GM12878 (cell line): Measurements from ENCODE around the gene CNOT6L. TPM values are rescaled to one million over a fixed set of nuclear protein-coding genes. Genes with fewer than 3 reads are reported as not detected.

Source experiments
- ATAC-seq: fragments of 200-7000 bp; cut with Tn5 transposase; 3 replicates; pipeline ENCODE4 v1.9.1; 2020; ENCODE audit warnings: mild to moderate bottlenecking, moderate library complexity
- Bru-seq: library from RNA; stranded (reverse); fragments of 400-500 nt; gene quantifications from one replicate; lab custom pipeline; 2021; lab: Mats Ljungman, UMichigan
- BruChase-seq, 2 experiments: library from RNA; stranded (reverse); fragments of 400-500 nt; gene quantifications; one replicate each; lab custom pipeline; 2021; lab: Mats Ljungman, UMichigan
- BruUV-seq: library from RNA; stranded (reverse); fragments of 400-500 nt; replicated peaks from 2 replicates; lab custom pipeline; 2021; lab: Mats Ljungman, UMichigan
- CTCF ChIA-PET: fragments of 300-600 bp; sonication (Branson Sonifier 250); formaldehyde crosslinking; extraction: SDS; loops from one replicate; lab custom pipeline; 2021; ENCODE audit warnings: inconsistent platforms; lab: Yijun Ruan, JAX
- POLR2A ChIA-PET: fragments of 350-600 bp; formaldehyde crosslinking; extraction: SDS; loops from one replicate; lab custom pipeline; 2021; ENCODE audit warnings: inconsistent platforms; lab: Charles Lee
- RAD21 ChIA-PET: fragments of 300-600 bp; sonication (Branson Sonifier 250); formaldehyde crosslinking; loops from one replicate; lab custom pipeline; 2023; ENCODE audit warnings: antibody characterized with exemption; ENCODE audit not compliant: unreplicated experiment; lab: Charles Lee
- SMC1A ChIA-PET: fragments of 300-600 bp; sonication (Branson Sonifier 250); formaldehyde crosslinking; loops from one replicate; lab custom pipeline; 2023; ENCODE audit not compliant: unreplicated experiment, uncharacterized antibody; lab: Charles Lee
- DNase-seq: peaks from one replicate; pipeline ENCODE4 v3.0.0-alpha.2; 2011; ENCODE audit warnings: low read depth, low spot score
- FAIRE-seq: peaks from 3 replicates; lab custom pipeline; 2011; peaks lifted over from hg19 to GRCh38; lab: Jason Lieb, UNC
- H2AFZ ChIP-seq: 2 replicates; pipeline ENCODE4 v1.6.0; 2011; ENCODE audit warnings: low read depth, low read length, control low read depth; ENCODE audit not compliant: control insufficient read depth
- H3K27ac ChIP-seq: 2 replicates; pipeline ENCODE4 v1.5.1; 2011; ENCODE audit warnings: control low read depth; ENCODE audit not compliant: control insufficient read depth, insufficient read depth
- H3K27me3 ChIP-seq, 2 experiments: replicated peaks in 1 of 2; 2 replicates each; pipeline versions ENCODE4 v1.6.0 to v1.6.1; 2011; ENCODE audit warnings: low read length in 1 of 2; ENCODE audit not compliant: control insufficient read depth in 2 of 2, insufficient read depth in 2 of 2
- H3K36me3 ChIP-seq, 2 experiments: 2 replicates each; pipeline ENCODE4 v1.5.1; 2011; ENCODE audit warnings: low read length in 1 of 2; ENCODE audit not compliant: control insufficient read depth in 2 of 2, insufficient read depth in 2 of 2
- H3K4me1 ChIP-seq: 2 replicates; pipeline ENCODE4 v1.6.1; 2011; ENCODE audit warnings: mild to moderate bottlenecking, low read length, moderate library complexity, mixed read lengths; ENCODE audit not compliant: control insufficient read depth, insufficient read depth
- H3K4me2 ChIP-seq: 2 replicates; pipeline ENCODE4 v1.6.0; 2011; ENCODE audit warnings: control low read depth; ENCODE audit not compliant: control insufficient read depth, insufficient read depth
- H3K4me3 ChIP-seq: fragments of 200-600 bp; sonication (generic); 2 replicates; pipeline ENCODE4 v1.5.1; 2016
- H3K79me2 ChIP-seq: 2 replicates; pipeline ENCODE4 v1.6.0; 2011; ENCODE audit warnings: low read length; ENCODE audit not compliant: control insufficient read depth, insufficient read depth
- H3K9ac ChIP-seq: 2 replicates; pipeline ENCODE4 v1.8.0; 2011; ENCODE audit warnings: low read length, control low read depth, mixed read lengths; ENCODE audit not compliant: control insufficient read depth, insufficient read depth
- H3K9me3 ChIP-seq: replicated peaks from 3 replicates; pipeline ENCODE4 v1.5.1; 2011; ENCODE audit warnings: mild to moderate bottlenecking, low read length; ENCODE audit not compliant: control insufficient read depth, insufficient read depth
- H4K20me1 ChIP-seq: 2 replicates; pipeline ENCODE4 v1.6.0; 2011; ENCODE audit not compliant: control insufficient read depth, insufficient read depth
- ASH2L ChIP-seq: fragments of 300-600, 200-600 bp; sonication (generic); IDR thresholded peaks from 2 replicates; pipeline ENCODE4 v1.6.1; 2017; ENCODE audit warnings: low read depth, mild to moderate bottlenecking, borderline replicate concordance
- BACH1 ChIP-seq: fragments of 450-650 bp; IDR thresholded peaks from 2 replicates; pipeline ENCODE4 v1.6.1; 2017; ENCODE audit warnings: mild to moderate bottlenecking, borderline replicate concordance
- DPF2 ChIP-seq: fragments of 450-650 bp; IDR thresholded peaks from 2 replicates; pipeline ENCODE4 v1.6.1; 2017; ENCODE audit warnings: mild to moderate bottlenecking
- EED ChIP-seq: sonication (generic); IDR thresholded peaks from 2 replicates; pipeline ENCODE4 v1.6.1; 2016; ENCODE audit warnings: antibody characterized with exemption, low read depth
- HDGF ChIP-seq: fragments of 450-650 bp; IDR thresholded peaks from 2 replicates; pipeline ENCODE4 v1.6.1; 2016; ENCODE audit warnings: antibody characterized with exemption
- IKZF1 ChIP-seq: fragments of 450-650 bp; conservative IDR thresholded peaks from 2 replicates; pipeline ENCODE4 v1.6.1; 2017; ENCODE audit warnings: antibody characterized with exemption, mild to moderate bottlenecking
- MEF2B ChIP-seq: fragments of 450-650 bp; IDR thresholded peaks from 2 replicates; pipeline ENCODE4 v1.6.1; 2018; ENCODE audit warnings: mild to moderate bottlenecking, moderate library complexity; ENCODE audit not compliant: partially characterized antibody, poor library complexity, severe bottlenecking
- NBN ChIP-seq: fragments of 450-650 bp; IDR thresholded peaks from 2 replicates; pipeline ENCODE4 v1.6.1; 2016
- POU2F2 ChIP-seq: IDR thresholded peaks from 3 replicates; pipeline ENCODE4 v1.6.1; 2011; ENCODE audit warnings: low read depth, mild to moderate bottlenecking, low read length, borderline replicate concordance
- RB1 ChIP-seq: fragments of 450-650 bp; formaldehyde crosslinking; IDR thresholded peaks from 2 replicates; pipeline ENCODE4 v1.6.1; 2017; ENCODE audit warnings: mild to moderate bottlenecking, borderline replicate concordance
- RELA ChIP-seq: fragments of 450-650 bp; IDR thresholded peaks from 2 replicates; pipeline ENCODE4 v1.8.0; 2014; ENCODE audit warnings: borderline replicate concordance; ENCODE audit not compliant: partially characterized antibody
- SMARCA5 ChIP-seq: fragments of 450-650 bp; IDR thresholded peaks from 2 replicates; pipeline ENCODE4 v1.6.1; 2017; ENCODE audit warnings: mild to moderate bottlenecking
- SMC3 ChIP-seq: IDR thresholded peaks from 2 replicates; pipeline ENCODE4 v1.6.1; 2011; ENCODE audit warnings: low read length, improper control_type of control experiment, borderline replicate concordance
- TBL1XR1 ChIP-seq: IDR thresholded peaks from 2 replicates; pipeline ENCODE4 v1.6.1; 2012; ENCODE audit warnings: low read depth, low read length, improper control_type of control experiment
- YY1 ChIP-seq: IDR thresholded peaks from 2 replicates; pipeline ENCODE4 v1.6.1; 2011; ENCODE audit warnings: low read depth, mild to moderate bottlenecking, low read length
- WGBS: methylation state at CpG from one replicate; pipeline ENCODE4 v1.1.6; 2016; ENCODE audit warnings: low lambda C conversion rate; ENCODE audit not compliant: insufficient replicate concordance, insufficient coverage; ENCODE audit errors: missing lambda C conversion rate; 5-methylcytosine and 5-hydroxymethylcytosine counted together
- in situ Hi-C: fragments of 300-500 bp; cut with MboI; formaldehyde crosslinking; loops from 9 replicates; pipeline ENCODE4 v1.14.3; 2018; ENCODE audit warnings: mixed read lengths
- intact Hi-C: fragments of 100-400 bp; cut with micrococcal nuclease; formaldehyde crosslinking; loops from one replicate; pipeline ENCODE4 v1.14.2; 2022; ENCODE audit not compliant: unreplicated experiment
- long read RNA-seq, 2 experiments: library from polyadenylated mRNA; unstranded; transcript quantifications; one replicate each; pipeline ENCODE4 v2.0.0, GENCODE V29; 2019 to 2020
- polyA minus RNA-seq, 3 experiments: library from RNA; depleted of rRNA, polyadenylated mRNA; stranded (reverse); fragments of >200 nt; gene quantifications; 2 replicates each; pipeline ENCODE4 v1.2.3, GENCODE V29; 2011
- polyA plus RNA-seq, 11 experiments: library from polyadenylated mRNA; depleted of rRNA in 4 of 11; unstranded in 6 of 11; stranded (reverse) in 5 of 11; fragments of >200 nt; fragmentation: Nextera tagmentation in 4 of 11; fragmentation: Illumina TruSeq in 1 of 11; extraction: Ambion mirVana in 4 of 11; extraction: Trizol in 1 of 11; gene quantifications; 1 replicate in 1 of 11; 2 replicates in 10 of 11; pipeline versions ENCODE4 v1.2.1 to v1.2.3, GENCODE V29; 2011 to 2016; ENCODE audit warnings: inconsistent platforms in 2 of 11, missing spikeins in 2 of 11, low read depth in 1 of 11
- total RNA-seq, 4 experiments: library from RNA; depleted of rRNA in 3 of 4; stranded (reverse); fragments of >200 nt in 3 of 4; fragmentation: Illumina TruSeq in 1 of 4; extraction: Trizol in 1 of 4; gene quantifications; 2 replicates each; pipeline versions ENCODE4 v1.2.1 to v1.2.3, GENCODE V29; 2013 to 2021
- TF ChIP-seq, protein P1 (sequence below): fragments of 450-650 bp; IDR thresholded peaks from 2 replicates; pipeline ENCODE4 v1.6.1; 2017; ENCODE audit warnings: mild to moderate bottlenecking, moderate library complexity

Gene CNOT6L
- total RNA-seq (2013; cell fraction: nucleolus; rRNA removed), result 9.4 and 9.7 TPM in 2 replicates
- total RNA-seq (2014; rRNA removed), result 2.8 and 3.1 TPM in 2 replicates
- 2.6 and 3.3 TPM in 2 replicates for total RNA-seq (2014; rRNA removed; fragmentation: Illumina TruSeq; extraction: Trizol)
- 10.0 and 10.9 TPM in 2 replicates for total RNA-seq (2021)
- polyA plus RNA-seq (2011; ENCODE audit: low read depth), result 5.8 TPM
- polyA plus RNA-seq (2011; rRNA removed), result 4.6 and 5.2 TPM in 2 replicates
- 2.1 and 3.2 TPM in 2 replicates for polyA plus RNA-seq (2011; cell fraction: cytosol; rRNA removed)
- 3.1 and 4.1 TPM in 2 replicates for polyA plus RNA-seq (2011; cell fraction: nucleus; rRNA removed)
- polyA plus RNA-seq (2012), result 4.5 and 8.0 TPM in 2 replicates
- 5.9 and 6.1 TPM in 2 replicates for polyA plus RNA-seq (2014; fragmentation: Illumina TruSeq; extraction: Trizol)
- polyA plus RNA-seq (2014; fragmentation: Nextera tagmentation; extraction: Ambion mirVana), result 1 to 10 TPM; 1.1 to 2.0 TPM
- polyA plus RNA-seq (2014; rRNA removed), result 2.7 and 3.1 TPM in 2 replicates
- 1 to 10 TPM; 3.0 to 3.5 TPM for polyA plus RNA-seq (2016; fragmentation: Nextera tagmentation; extraction: Ambion mirVana)
- polyA minus RNA-seq (2011; rRNA and poly(A)+ RNA removed), result 10.0 and 19.7 TPM in 2 replicates
- 3.6 and 7.6 TPM in 2 replicates for polyA minus RNA-seq (2011; cell fraction: cytosol; rRNA and poly(A)+ RNA removed)
- polyA minus RNA-seq (2011; cell fraction: nucleus; rRNA and poly(A)+ RNA removed), result 5.2 and 7.5 TPM in 2 replicates
- percentile 67 among the genes with signal in this experiment for Bru-seq, nascent RNA
- BruChase-seq, experiment 1, labeled RNA remaining after a 6-hour chase, result percentile 58 among the genes with signal in this experiment
- BruChase-seq, experiment 2, labeled RNA remaining after a 2-hour chase, result percentile 63 among the genes with signal in this experiment
- long read RNA-seq, experiment 1, result 0 reads
- long read RNA-seq, experiment 2, full-length matches to known transcripts, result 1 of 10 reads
- long read RNA-seq, experiment 2, partial matches to known transcripts, result 4 of 10 reads
- long read RNA-seq, experiment 2, other reads (novel, unspliced or antisense), result 5 of 10 reads

DNA sequence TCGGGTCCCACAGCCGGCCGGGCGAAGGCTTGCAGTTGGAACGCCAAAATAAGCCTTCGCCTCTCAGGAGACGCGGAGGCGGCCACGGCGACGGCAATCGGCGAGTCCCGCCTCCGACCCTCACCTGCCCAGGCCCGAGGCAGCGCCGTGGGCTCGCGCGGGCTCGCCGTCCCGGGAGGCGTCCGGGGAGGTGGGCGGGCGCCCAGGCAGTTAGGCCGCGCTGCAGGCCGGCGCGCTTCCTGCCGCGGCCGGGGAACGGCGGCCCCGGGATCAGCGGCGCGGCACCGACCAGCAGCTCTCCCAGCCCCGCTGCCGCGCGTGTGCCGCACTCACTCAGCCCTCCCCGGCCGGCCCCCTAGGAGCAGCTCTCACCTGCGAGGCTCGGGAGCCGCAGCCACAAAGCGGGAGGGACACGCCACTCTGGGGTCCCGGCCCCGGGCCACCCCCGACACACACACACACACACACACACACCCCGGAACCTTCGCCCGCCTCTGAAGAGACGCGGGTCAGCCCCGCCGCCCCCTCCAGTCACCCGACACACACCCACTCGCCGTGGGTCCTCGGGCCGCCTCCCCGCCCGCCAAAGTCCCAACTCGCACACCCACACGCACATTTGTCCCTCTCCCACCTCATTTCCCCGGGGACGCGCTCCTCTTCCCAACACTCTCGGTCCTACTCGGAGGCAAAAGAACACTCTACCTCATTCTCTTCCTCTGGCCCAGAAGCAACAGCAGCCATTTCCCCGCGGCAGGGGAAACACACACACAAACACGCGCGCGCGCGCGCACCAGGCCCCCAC lies at the start of gene CNOT6L:
CNOT6L (minus strand) TSS at position 767 of the 802 bp plus-strand sequence; CDS start at position 707, 60 bp downstream.
- H2AFZ ChIP-seq, result peak within 1 kb of the TSS; percentile 92
- SMC1A ChIA-PET, result interaction anchor here (0.9 to 1.7 kb wide), 3 partner anchors 10 to 72 kb away, joined by 3 to 7 read pairs (median 3); partner anchors contain the start of gene MRPL1
- H3K9me3 ChIP-seq, result no peaks in the 10 kb centered on the region
- peaks cover 31% of the 10 kb centered on the region for H3K79me2 ChIP-seq
- RAD21 ChIA-PET, result interaction anchor here (1.4 kb wide), 1 partner anchor 43 kb away, joined by 13 read pairs; the partner anchor contains the start of gene MRPL1
- peak within 1 kb of the TSS; percentile 81 for H3K9ac ChIP-seq
- H3K27ac ChIP-seq, result peak within 1 kb of the TSS; percentile 76
- intact Hi-C loops (no loop called here), in situ Hi-C loops (no loop called here)
- BruUV-seq, result no TSS peak
- H4K20me1 ChIP-seq, result no peaks in the 10 kb centered on the region
- H3K27me3 ChIP-seq, result no peaks in the 10 kb centered on the region
- H3K4me3 ChIP-seq, result peak within 1 kb of the TSS; percentile 92
- peak within 1 kb of the TSS; percentile 82 for H3K4me2 ChIP-seq
- 2% methylated on average over 66 of the region's 89 CpGs for WGBS
- H3K36me3 ChIP-seq, result no peaks in the 10 kb centered on the region
- POLR2A ChIA-PET, result no interaction called here
- FAIRE-seq, result no peak
- peaks cover 3% of the 10 kb centered on the region; the same call in 1 of the 2 replicates for H3K4me1 ChIP-seq
- ATAC-seq, result peak; percentile 64
- DNase-seq, result no peak
- CTCF ChIA-PET, result interaction anchor here (1.3 to 1.6 kb wide), 3 partner anchors 33 to 241 kb away, joined by 4 to 8 read pairs (median 4); partner anchors contain the start of gene MRPL1
- 0 out of 3 replicates have a peak, but pooled peaks have one; percentile 14 for TF ChIP-seq POU2F2
- TF ChIP-seq MEF2B, result peak; percentile 27
- peak; percentile 32; the same call in 1 of the 2 replicates for TF ChIP-seq RB1
- peak; percentile 76 for TF ChIP-seq IKZF1
- TF ChIP-seq HDGF, result peak; percentile 78; the same call in 1 of the 2 replicates
- TF ChIP-seq EED, result 0 out of 2 replicates have a peak, but pooled peaks have one; percentile 34
- TF ChIP-seq RELA, result no peak
- 0 out of 2 replicates have a peak, but pooled peaks have one; percentile 16 for TF ChIP-seq ASH2L
- TF ChIP-seq DPF2, result peak; percentile 58
- TF ChIP-seq SMC3, result no peak
- TF ChIP-seq TBL1XR1, result 0 out of 2 replicates have a peak, but pooled peaks have one; percentile 5
- TF ChIP-seq SMARCA5, result 0 out of 2 replicates have a peak, but pooled peaks have one; percentile 66
- TF ChIP-seq, protein P1, sequence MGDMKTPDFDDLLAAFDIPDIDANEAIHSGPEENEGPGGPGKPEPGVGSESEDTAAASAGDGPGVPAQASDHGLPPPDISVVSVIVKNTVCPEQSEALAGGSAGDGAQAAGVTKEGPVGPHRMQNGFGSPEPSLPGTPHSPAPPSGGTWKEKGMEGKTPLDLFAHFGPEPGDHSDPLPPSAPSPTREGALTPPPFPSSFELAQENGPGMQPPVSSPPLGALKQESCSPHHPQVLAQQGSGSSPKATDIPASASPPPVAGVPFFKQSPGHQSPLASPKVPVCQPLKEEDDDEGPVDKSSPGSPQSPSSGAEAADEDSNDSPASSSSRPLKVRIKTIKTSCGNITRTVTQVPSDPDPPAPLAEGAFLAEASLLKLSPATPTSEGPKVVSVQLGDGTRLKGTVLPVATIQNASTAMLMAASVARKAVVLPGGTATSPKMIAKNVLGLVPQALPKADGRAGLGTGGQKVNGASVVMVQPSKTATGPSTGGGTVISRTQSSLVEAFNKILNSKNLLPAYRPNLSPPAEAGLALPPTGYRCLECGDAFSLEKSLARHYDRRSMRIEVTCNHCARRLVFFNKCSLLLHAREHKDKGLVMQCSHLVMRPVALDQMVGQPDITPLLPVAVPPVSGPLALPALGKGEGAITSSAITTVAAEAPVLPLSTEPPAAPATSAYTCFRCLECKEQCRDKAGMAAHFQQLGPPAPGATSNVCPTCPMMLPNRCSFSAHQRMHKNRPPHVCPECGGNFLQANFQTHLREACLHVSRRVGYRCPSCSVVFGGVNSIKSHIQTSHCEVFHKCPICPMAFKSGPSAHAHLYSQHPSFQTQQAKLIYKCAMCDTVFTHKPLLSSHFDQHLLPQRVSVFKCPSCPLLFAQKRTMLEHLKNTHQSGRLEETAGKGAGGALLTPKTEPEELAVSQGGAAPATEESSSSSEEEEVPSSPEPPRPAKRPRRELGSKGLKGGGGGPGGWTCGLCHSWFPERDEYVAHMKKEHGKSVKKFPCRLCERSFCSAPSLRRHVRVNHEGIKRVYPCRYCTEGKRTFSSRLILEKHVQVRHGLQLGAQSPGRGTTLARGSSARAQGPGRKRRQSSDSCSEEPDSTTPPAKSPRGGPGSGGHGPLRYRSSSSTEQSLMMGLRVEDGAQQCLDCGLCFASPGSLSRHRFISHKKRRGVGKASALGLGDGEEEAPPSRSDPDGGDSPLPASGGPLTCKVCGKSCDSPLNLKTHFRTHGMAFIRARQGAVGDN, result peak; percentile 24; the same call in 1 of the 2 replicates
- peak; percentile 71; the same call in 1 of the 2 replicates for TF ChIP-seq YY1
- TF ChIP-seq NBN, result peak; percentile 63; the same call in 1 of the 2 replicates
- TF ChIP-seq BACH1, result peak; percentile 83
